KMS-11 (cell line): Measurements from ENCODE around the gene ALPK3.

Experiments
- H2AFZ ChIP-seq: fragments of 200-600 bp; sonication (generic); 2 replicates; pipeline ENCODE4 v1.6.1; 2016; ENCODE audit warnings: antibody characterized with exemption, mixed run types, low read depth
- H3K27ac ChIP-seq: fragments of 200-600 bp; sonication (generic); 2 replicates; pipeline ENCODE4 v1.6.1; 2016; ENCODE audit warnings: mild to moderate bottlenecking, mixed run types
- H3K27me3 ChIP-seq: fragments of 200-600 bp; sonication (generic); 2 replicates; pipeline ENCODE4 v1.6.1; 2017; ENCODE audit warnings: mild to moderate bottlenecking, low read depth, mixed run types, moderate library complexity; ENCODE audit not compliant: insufficient read depth
- H3K36me3 ChIP-seq: fragments of 200-600 bp; sonication (generic); 2 replicates; pipeline ENCODE4 v1.6.1; 2017; ENCODE audit warnings: mild to moderate bottlenecking, mixed run types; ENCODE audit not compliant: insufficient read depth
- H3K4me1 ChIP-seq: fragments of 200-600 bp; sonication (generic); 2 replicates; pipeline ENCODE4 v1.6.1; 2016; ENCODE audit warnings: mild to moderate bottlenecking, low read depth, mixed run types; ENCODE audit not compliant: poor library complexity, severe bottlenecking
- H3K4me2 ChIP-seq: fragments of 200-600 bp; sonication (generic); 2 replicates; pipeline ENCODE4 v1.7.0; 2016; ENCODE audit warnings: mild to moderate bottlenecking, mixed run types
- H3K4me3 ChIP-seq: fragments of 200-600 bp; sonication (generic); IDR thresholded peaks from 2 replicates; pipeline ENCODE4 v1.6.1; 2017; ENCODE audit warnings: low read depth, low read length, mixed read lengths; ENCODE audit not compliant: insufficient read depth
- H3K79me2 ChIP-seq: fragments of 200-600 bp; sonication (generic); 2 replicates; pipeline ENCODE4 v1.6.1; 2016; ENCODE audit warnings: low read depth, mixed run types; ENCODE audit not compliant: insufficient read depth
- H3K9ac ChIP-seq: fragments of 200-600 bp; sonication (generic); 2 replicates; pipeline ENCODE4 v1.6.1; 2016; ENCODE audit warnings: mild to moderate bottlenecking, mixed run types
- H4K20me1 ChIP-seq: fragments of 200-600 bp; sonication (generic); 2 replicates; pipeline ENCODE4 v1.6.1; 2016; ENCODE audit warnings: mild to moderate bottlenecking, mixed run types; ENCODE audit not compliant: insufficient read depth
- TF ChIP-seq, protein P1 (sequence below): fragments of 200-600 bp; sonication (generic); conservative IDR thresholded peaks from 2 replicates; pipeline ENCODE4 v1.6.1; 2017; ENCODE audit warnings: low read depth, mild to moderate bottlenecking, antibody characterized with exemption, low read length, moderate library complexity, mixed read lengths

ALPK3 gene

GRCh38 chr15:84861781-84862180 lies 44.6 kb downstream of the ALPK3 start:
- no peak overlapping the region for H3K4me2 ChIP-seq
- no peaks in the 10 kb centered on the region for H4K20me1 ChIP-seq
- H3K27ac ChIP-seq: no peak overlapping the region
- H3K79me2 ChIP-seq: no peaks in the 10 kb centered on the region
- H3K4me1 ChIP-seq: no peaks in the 10 kb centered on the region
- TF ChIP-seq, protein P1, sequence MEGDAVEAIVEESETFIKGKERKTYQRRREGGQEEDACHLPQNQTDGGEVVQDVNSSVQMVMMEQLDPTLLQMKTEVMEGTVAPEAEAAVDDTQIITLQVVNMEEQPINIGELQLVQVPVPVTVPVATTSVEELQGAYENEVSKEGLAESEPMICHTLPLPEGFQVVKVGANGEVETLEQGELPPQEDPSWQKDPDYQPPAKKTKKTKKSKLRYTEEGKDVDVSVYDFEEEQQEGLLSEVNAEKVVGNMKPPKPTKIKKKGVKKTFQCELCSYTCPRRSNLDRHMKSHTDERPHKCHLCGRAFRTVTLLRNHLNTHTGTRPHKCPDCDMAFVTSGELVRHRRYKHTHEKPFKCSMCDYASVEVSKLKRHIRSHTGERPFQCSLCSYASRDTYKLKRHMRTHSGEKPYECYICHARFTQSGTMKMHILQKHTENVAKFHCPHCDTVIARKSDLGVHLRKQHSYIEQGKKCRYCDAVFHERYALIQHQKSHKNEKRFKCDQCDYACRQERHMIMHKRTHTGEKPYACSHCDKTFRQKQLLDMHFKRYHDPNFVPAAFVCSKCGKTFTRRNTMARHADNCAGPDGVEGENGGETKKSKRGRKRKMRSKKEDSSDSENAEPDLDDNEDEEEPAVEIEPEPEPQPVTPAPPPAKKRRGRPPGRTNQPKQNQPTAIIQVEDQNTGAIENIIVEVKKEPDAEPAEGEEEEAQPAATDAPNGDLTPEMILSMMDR: no peak
- H3K4me3 ChIP-seq: no peak overlapping the region
- H3K27me3 ChIP-seq: no peaks in the 10 kb centered on the region
- H2AFZ ChIP-seq: no peak overlapping the region
- H3K9ac ChIP-seq: no peak overlapping the region
- H3K36me3 ChIP-seq: no peaks in the 10 kb centered on the region

DNA sequence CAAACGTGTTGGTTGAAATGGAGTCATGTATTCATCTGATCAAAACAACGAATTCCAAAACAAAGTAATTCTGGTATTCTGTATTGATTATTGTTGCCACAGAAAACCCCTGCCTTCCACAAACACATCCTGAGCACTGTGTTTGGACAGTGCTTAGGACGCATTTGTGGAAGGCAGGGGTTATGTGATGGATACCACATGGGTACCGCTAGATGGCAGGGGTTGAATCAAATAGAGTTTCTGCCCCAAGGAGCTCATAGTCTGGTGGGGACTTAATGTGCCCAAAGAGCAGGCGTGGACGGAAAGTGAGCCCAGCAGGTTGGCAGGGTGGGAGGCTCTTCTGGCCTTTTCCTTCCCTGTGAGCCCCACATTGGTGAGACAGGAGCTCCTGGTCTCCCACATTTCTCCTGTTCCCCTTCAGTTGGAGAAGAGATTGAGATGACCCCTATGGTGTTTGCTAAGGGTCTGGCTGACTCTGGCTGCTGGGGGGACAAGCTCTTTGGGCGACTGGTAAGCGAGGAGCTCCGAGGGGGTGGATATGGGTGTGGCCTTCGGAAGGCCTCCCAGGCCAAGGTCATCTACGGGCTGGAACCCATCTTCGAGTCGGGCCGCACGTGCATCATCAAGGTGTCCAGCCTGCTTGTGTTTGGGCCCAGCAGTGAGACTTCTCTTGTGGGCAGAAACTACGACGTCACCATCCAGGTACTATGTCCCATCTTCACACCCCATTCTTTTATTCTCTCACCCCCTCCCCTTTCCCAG lies 45.2 kb downstream of the ALPK3 start:
- no peaks in the 10 kb centered on the region for H3K27me3 ChIP-seq
- H3K36me3 ChIP-seq: no peaks in the 10 kb centered on the region
- H3K27ac ChIP-seq: no peak overlapping the region
- H3K4me2 ChIP-seq: no peak overlapping the region
- TF ChIP-seq, protein P1: no peak
- H4K20me1 ChIP-seq: no peaks in the 10 kb centered on the region
- H3K9ac ChIP-seq: no peak overlapping the region
- no peak overlapping the region for H3K4me3 ChIP-seq
- H3K79me2 ChIP-seq: no peaks in the 10 kb centered on the region
- H3K4me1 ChIP-seq: no peaks in the 10 kb centered on the region
- H2AFZ ChIP-seq: no peak overlapping the region

DNA sequence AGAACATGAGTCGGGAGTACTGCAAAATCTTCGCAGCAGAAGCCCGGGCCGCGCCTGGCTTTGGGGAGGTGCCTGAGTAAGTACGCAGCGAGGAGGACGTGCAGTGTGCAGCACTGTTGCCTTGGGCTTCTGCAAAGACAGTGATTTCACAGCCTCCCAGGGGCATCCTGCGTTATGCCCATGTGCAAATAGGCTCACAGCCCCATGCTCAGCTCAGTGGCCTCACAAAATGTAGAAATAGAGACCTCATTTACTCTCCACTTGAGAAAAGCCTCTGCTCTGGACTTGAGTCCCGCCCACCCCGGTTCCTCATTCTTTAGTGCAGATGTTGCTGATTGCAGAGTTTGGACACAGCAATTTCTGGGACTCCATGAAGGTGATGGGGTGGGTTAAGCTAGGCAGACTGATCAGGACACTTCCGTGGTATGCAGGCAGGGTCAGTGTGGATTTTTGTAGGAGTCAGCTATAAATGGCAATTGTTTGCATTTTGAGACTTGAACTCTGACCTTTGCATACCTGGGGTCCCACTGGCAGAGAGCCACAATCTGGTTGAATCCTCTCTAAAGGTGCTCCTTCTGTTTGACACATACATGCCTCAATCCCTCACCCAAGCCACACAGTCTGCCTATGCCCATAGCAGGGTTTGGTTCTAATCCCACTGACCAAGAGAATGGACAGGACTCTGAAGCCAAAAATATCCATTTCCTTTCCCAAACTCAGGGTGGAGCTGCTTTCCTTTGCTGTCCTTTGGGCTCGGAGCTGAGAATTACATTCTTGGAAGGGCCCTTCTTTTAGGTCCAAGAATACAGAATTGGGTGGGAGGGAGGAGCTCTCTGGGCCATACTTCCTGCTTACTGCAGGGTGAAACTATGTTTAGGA lies 46.6 kb downstream of the ALPK3 start:
- no peak overlapping the region for H3K27ac ChIP-seq
- H4K20me1 ChIP-seq: no peaks in the 10 kb centered on the region
- no peak overlapping the region for H3K4me3 ChIP-seq
- no peaks in the 10 kb centered on the region for H3K4me1 ChIP-seq
- H3K27me3 ChIP-seq: no peaks in the 10 kb centered on the region
- no peak overlapping the region for H3K9ac ChIP-seq
- no peaks in the 10 kb centered on the region for H3K36me3 ChIP-seq
- no peak overlapping the region for H2AFZ ChIP-seq
- TF ChIP-seq, protein P1: no peak
- no peak overlapping the region for H3K4me2 ChIP-seq
- H3K79me2 ChIP-seq: no peaks in the 10 kb centered on the region

DNA sequence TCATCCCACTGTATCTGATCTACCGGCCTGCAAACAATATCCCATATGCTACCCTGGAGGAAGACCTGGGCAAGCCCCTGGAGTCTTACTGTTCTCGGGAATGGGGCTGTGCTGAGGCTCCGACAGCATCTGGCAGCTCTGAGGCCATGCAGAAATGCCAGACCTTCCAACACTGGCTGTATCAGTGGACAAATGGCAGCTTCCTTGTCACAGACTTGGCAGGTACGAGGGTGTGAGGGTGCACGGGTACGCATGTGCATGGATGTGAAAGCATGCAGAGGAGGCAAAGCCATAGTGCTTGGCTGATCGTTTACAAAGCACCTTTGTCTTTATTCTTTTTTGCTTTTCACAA lies 47.3 kb downstream of the ALPK3 start:
- no peak overlapping the region for H3K4me3 ChIP-seq
- H3K9ac ChIP-seq: no peak overlapping the region
- no peaks in the 10 kb centered on the region for H3K79me2 ChIP-seq
- no peaks in the 10 kb centered on the region for H3K4me1 ChIP-seq
- H3K36me3 ChIP-seq: no peaks in the 10 kb centered on the region
- TF ChIP-seq, protein P1: no peak
- H2AFZ ChIP-seq: no peak overlapping the region
- no peak overlapping the region for H3K4me2 ChIP-seq
- H3K27me3 ChIP-seq: no peaks in the 10 kb centered on the region
- H4K20me1 ChIP-seq: no peaks in the 10 kb centered on the region
- no peak overlapping the region for H3K27ac ChIP-seq
